HepG2 (cell line): ENCODE data around the gene ZNF547. TPM values are rescaled to one million over a fixed set of nuclear protein-coding genes. Genes with fewer than 3 reads are reported as not detected.
A peak's percentile ranks its signal among the peaks of the same experiment; 100 is the strongest.

Source experiments
- AKAP8 ChIP-seq: sonication (generic); formaldehyde crosslinking; IDR thresholded peaks from 2 replicates; pipeline ENCODE4 v1.5.1; 2020; ENCODE audit warnings: mild to moderate bottlenecking, missing genetic modification reagents
- ARNTL ChIP-seq: sonication (generic); formaldehyde crosslinking; IDR thresholded peaks from 2 replicates; pipeline ENCODE4 v1.4.0; 2020; ENCODE audit warnings: mild to moderate bottlenecking, missing genetic modification reagents
- ETV5 ChIP-seq: IDR thresholded peaks from 2 replicates; pipeline ENCODE4 v1.6.1; 2018; ENCODE audit warnings: missing biosample characterization, missing genetic modification reagents, inconsistent platforms, borderline replicate concordance
- GABPA ChIP-seq, 2 experiments: IDR thresholded peaks; 2 replicates each; pipeline ENCODE4 v1.6.1; 2011 to 2016; ENCODE audit warnings: low read depth in 2 of 2, low read length in 1 of 2, missing biosample characterization in 1 of 2, missing genetic modification characterization in 1 of 2
- HIC2 ChIP-seq: sonication (generic); formaldehyde crosslinking; IDR thresholded peaks from 2 replicates; pipeline ENCODE4 v1.9.0; 2022; ENCODE audit warnings: low read depth, missing genetic modification reagents
- HOXA5 ChIP-seq: sonication (generic); formaldehyde crosslinking; IDR thresholded peaks from 2 replicates; pipeline ENCODE4 v1.4.0; 2020; ENCODE audit warnings: missing genetic modification reagents
- MEF2D ChIP-seq: sonication (generic); formaldehyde crosslinking; IDR thresholded peaks from 2 replicates; pipeline ENCODE4 v1.5.1; 2020; ENCODE audit warnings: mild to moderate bottlenecking, missing genetic modification reagents
- RARA ChIP-seq: IDR thresholded peaks from 2 replicates; pipeline ENCODE4 v1.6.1; 2016; ENCODE audit warnings: missing genetic modification reagents, missing compliant biosample characterization
- RXRB ChIP-seq: IDR thresholded peaks from 2 replicates; pipeline ENCODE4 v1.6.1; 2016; ENCODE audit warnings: borderline replicate concordance, missing genetic modification reagents, missing compliant biosample characterization
- SMC3 ChIP-seq: IDR thresholded peaks from 2 replicates; pipeline ENCODE4 v1.6.1; 2011; ENCODE audit warnings: low read length, improper control_type of control experiment
- SP5 ChIP-seq: IDR thresholded peaks from 2 replicates; pipeline ENCODE4 v1.6.1; 2016; ENCODE audit warnings: low read depth, borderline replicate concordance
- TCF7L2 ChIP-seq: IDR thresholded peaks from 2 replicates; pipeline ENCODE4 v1.6.1; 2011; ENCODE audit warnings: mild to moderate bottlenecking, low read depth, low read length, moderate library complexity
- TFE3 ChIP-seq: IDR thresholded peaks from 2 replicates; pipeline ENCODE4 v1.6.1; 2016
- ZBTB26 ChIP-seq: IDR thresholded peaks from 2 replicates; pipeline ENCODE4 v1.6.1; 2016; ENCODE audit warnings: missing compliant biosample characterization, missing genetic modification reagents, borderline replicate concordance
- ZBTB34 ChIP-seq: sonication (generic); formaldehyde crosslinking; IDR thresholded peaks from 2 replicates; pipeline ENCODE4 v1.8.0; 2022; ENCODE audit warnings: mild to moderate bottlenecking, missing genetic modification reagents
- ZBTB38 ChIP-seq: sonication (generic); formaldehyde crosslinking; IDR thresholded peaks from 2 replicates; pipeline ENCODE4 v1.5.1; 2020; ENCODE audit warnings: mild to moderate bottlenecking, missing genetic modification reagents
- ZFP1 ChIP-seq: IDR thresholded peaks from 2 replicates; pipeline ENCODE4 v1.6.1; 2016
- ZMYM3 ChIP-seq: sonication (generic); formaldehyde crosslinking; IDR thresholded peaks from 2 replicates; pipeline ENCODE4 v1.5.1; 2020; ENCODE audit warnings: mild to moderate bottlenecking, missing genetic modification reagents
- ZNF331 ChIP-seq: sonication (generic); formaldehyde crosslinking; IDR thresholded peaks from 2 replicates; pipeline ENCODE4 v1.4.0; 2020; ENCODE audit warnings: missing genetic modification reagents
- ZNF343 ChIP-seq: sonication (generic); formaldehyde crosslinking; IDR thresholded peaks from 2 replicates; pipeline ENCODE4 v1.4.0; 2020; ENCODE audit warnings: mild to moderate bottlenecking, missing genetic modification reagents
- ZNF367 ChIP-seq: sonication (generic); formaldehyde crosslinking; IDR thresholded peaks from 2 replicates; pipeline ENCODE4 v1.4.0; 2020; ENCODE audit warnings: missing genetic modification reagents, borderline replicate concordance
- ZNF441 ChIP-seq: sonication (generic); formaldehyde crosslinking; IDR thresholded peaks from 2 replicates; pipeline ENCODE4 v1.7.0; 2021; ENCODE audit warnings: missing genetic modification reagents, borderline replicate concordance
- ZNF468 ChIP-seq: sonication (generic); formaldehyde crosslinking; IDR thresholded peaks from 2 replicates; pipeline ENCODE4 v1.8.0; 2022; ENCODE audit warnings: mild to moderate bottlenecking, moderate library complexity, missing genetic modification reagents
- ZNF558 ChIP-seq: sonication (generic); formaldehyde crosslinking; IDR thresholded peaks from 2 replicates; pipeline ENCODE4 v1.9.0; 2022; ENCODE audit warnings: mild to moderate bottlenecking, missing genetic modification reagents, borderline replicate concordance
- ZNF709 ChIP-seq: sonication (generic); formaldehyde crosslinking; IDR thresholded peaks from 2 replicates; pipeline ENCODE4 v1.5.0; 2020; ENCODE audit warnings: mild to moderate bottlenecking, missing genetic modification reagents
- polyA plus RNA-seq, 8 experiments: library from polyadenylated mRNA; depleted of rRNA in 3 of 8; stranded (reverse) in 7 of 8; unstranded in 1 of 8; fragments of >200 nt; fragmentation: Illumina TruSeq in 4 of 8; extraction: Trizol in 4 of 8; gene quantifications; 2 replicates each; pipeline versions ENCODE4 v1.2.1 to v1.2.3, GENCODE V29; 2011 to 2016; ENCODE audit warnings: low read depth in 4 of 8, missing spikeins in 1 of 8, mixed read lengths in 1 of 8; ENCODE audit not compliant: insufficient read depth in 1 of 8
- total RNA-seq, 5 experiments: library from RNA; depleted of rRNA; stranded (reverse); fragments of >200 nt; fragmentation: Illumina TruSeq; extraction: Trizol; gene quantifications; 2 replicates each; pipeline ENCODE4 v1.2.3, GENCODE V29; 2016; ENCODE audit warnings: low read depth in 1 of 5

The ZNF547 gene
- total and polyA plus RNA-seq, 2 of the 13 experiments (the other 11 are each of a cell fraction or from before 2014, with no cell fraction given): 2.0 to 2.6 TPM

GRCh38 chr19:57350877-57351805 lies 12.2 kb upstream of the ZNF547 start, which contains the start of gene ZNF304 (continued):
- TF ChIP-seq MEF2D (peak; percentile 20; the same call in 1 of the 2 replicates), ZNF709 (CRISPR knock-in tag) (no peak), ZFP1 (CRISPR knock-in tag) (no peak), ZMYM3 (no peak), ZNF441 (CRISPR knock-in tag) (no peak), ZNF558 (no peak), RARA (no peak), ETV5 (CRISPR knock-in tag) (peak; percentile 48), SMC3 (no peak), ZBTB26 (CRISPR knock-in tag) (0 out of 2 replicates have a peak, but pooled peaks have one; percentile 2), ZNF367 (CRISPR knock-in tag) (no peak), ZNF468 (0 out of 2 replicates have a peak, but pooled peaks have one; percentile 39), SP5 (CRISPR knock-in tag) (no peak), HIC2 (CRISPR knock-in tag) (0 out of 2 replicates have a peak, but pooled peaks have one; percentile 14), GABPA (IDR thresholded peaks at IDR 0.05; ENCODE audit: low read depth, low read length) (peak; percentile 61), GABPA (CRISPR knock-in tag; IDR thresholded peaks at IDR 0.05; ENCODE audit: low read depth) (peak; percentile 93), HOXA5 (CRISPR knock-in tag) (no peak), ZNF331 (CRISPR knock-in tag) (peak; percentile 66; the same call in 1 of the 2 replicates), AKAP8 (CRISPR knock-in tag) (no peak), ZBTB34 (CRISPR knock-in tag) (0 out of 2 replicates have a peak, but pooled peaks have one; percentile 25), ZNF343 (peak; percentile 70; the same call in 1 of the 2 replicates), TCF7L2 (no peak), RXRB (no peak), ARNTL (CRISPR knock-in tag) (0 out of 2 replicates have a peak, but pooled peaks have one; percentile 56), ZBTB38 (0 out of 2 replicates have a peak, but pooled peaks have one; percentile 19), TFE3 (no peak; the same call in 1 of the 2 replicates)
